GM19043 (cell line): ENCODE results near the gene PELI2.
A peak's percentile ranks its signal among the peaks of the same experiment; 100 is the strongest.

Experiments used
- ATAC-seq: cut with Tn5 transposase; IDR thresholded peaks from one replicate; pipeline ENCODE4 v1.9.1; 2021; ENCODE audit warnings: low read depth; ENCODE audit not compliant: unreplicated experiment

Gene PELI2

DNA sequence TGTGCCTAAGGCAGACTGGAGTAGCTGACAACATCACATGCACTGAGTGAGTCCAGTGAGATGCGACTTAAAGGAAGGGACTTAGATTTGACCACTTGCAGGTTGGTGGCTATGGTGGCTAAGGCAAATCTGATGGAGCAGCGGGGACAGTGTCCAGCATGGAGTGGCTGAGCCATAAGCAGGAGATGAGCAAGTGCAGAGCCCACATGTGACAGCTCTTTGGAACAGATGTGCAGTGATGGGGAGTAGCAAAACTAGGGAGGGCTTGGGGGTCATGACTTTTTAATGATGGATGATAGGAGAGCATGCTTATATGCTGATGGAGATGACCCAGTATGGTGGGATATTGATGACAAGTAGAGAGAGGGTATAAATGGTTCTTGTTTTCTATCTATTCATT lies 80.2 kb downstream of the PELI2 start:
- no peak for ATAC-seq

DNA sequence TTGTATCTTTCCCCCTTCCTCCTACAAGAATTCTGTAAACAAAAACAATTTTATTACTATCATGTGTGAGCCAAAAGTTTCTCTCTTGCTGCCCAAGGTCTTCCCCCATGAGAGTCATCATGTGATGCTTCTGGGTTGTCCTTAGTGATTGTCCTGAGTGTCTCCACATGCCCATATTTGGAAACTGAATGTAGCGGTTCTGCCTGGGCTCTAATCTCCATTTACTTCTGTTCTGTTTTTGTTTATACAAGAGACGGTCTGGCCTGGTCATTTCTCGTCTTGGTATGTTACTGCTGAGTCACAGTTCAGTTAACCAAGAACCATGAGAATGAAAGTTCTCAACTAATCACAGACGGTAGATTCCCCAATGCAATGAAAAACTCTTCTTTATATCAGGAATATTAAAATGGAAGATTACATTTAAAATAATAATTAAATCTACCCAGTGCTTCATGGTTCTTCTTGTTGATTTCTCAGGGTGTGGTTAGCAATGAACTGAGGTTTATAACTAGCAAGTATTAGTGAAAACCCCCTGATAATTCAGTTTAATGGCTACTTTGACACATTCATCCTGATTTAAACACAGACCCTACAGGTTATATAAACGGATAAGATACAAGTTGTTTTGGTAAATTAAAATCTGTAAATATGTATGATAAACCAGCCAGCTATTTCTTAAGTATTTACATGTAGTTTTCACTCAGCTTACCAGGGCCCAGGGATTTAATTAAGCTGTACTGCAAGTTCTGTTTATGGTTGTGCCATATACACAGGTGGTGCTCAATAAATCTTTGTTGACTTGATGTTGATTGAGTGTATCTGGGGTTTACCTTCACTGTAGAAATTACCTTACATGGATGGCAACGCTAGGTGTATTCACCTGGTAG lies 81.1 kb downstream of the PELI2 start:
- peak; percentile 40 for ATAC-seq

DNA sequence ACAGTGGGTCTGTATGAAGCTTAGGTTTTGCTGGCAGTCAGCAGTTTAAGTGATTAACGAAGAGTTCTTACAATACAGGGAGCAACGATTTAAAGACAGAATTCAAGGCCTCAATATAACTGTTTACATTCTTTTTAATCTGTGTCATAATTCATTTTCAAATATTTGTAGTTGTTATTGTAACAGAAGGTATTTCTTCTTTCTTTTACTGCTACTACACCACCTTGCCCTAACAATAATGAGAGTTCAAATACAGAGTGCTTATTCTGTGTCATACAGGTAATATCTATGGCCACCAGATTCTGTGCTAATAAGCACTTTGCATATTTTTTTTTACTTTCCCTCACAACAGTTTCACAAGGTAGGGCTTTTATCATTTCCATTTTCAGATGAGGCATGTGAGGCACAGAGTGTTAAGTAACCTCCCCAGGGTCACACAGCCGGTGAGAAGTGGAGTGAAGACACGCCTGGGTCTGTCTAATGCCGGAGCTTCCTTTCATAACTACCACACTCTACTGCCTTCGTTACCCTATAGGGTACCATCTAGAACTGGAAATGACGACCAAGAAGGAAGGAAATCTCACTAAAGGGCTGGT lies 81.9 kb downstream of the PELI2 start:
- peak; percentile 40 for ATAC-seq

DNA sequence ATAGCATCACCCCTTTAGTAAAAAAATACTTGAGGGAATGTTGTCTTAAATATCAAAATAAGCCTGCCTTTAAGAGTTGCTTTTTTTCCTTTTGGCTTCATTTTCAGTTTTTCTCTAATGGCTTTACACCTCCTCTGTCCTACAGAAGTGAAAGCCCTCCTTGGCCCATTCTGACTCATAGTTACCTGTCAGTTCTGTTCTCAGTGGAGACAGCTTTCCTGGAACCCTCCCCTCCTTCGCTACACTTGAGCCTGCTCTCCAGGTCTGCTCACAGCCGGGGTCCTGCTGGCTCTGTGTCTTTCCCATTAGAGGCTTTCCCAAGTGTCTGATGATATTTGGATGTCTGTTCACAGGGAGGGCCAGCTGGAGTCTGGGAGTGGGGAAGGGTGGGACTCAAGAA lies 84.0 kb downstream of the PELI2 start:
- peak; percentile 52 for ATAC-seq

DNA sequence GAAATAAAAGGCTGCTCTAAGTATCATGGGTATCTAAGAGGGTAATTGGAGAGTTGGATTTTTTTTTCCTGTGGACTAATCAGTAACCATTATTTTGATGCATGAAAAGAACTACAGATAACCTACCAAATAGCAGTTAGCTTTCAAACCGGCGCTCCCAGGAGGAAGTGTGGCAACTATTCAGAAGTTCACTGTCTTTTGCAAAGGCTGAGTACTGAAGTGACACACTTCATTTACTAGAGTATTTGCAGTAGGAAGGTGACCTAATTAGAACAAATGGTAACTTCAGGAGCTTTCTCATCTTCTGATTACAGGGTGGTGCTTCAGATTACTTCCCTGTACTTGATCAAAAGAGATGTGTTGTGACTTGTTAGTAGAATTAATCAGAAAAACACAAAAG lies 87.7 kb downstream of the PELI2 start:
- ATAC-seq = no peak

DNA sequence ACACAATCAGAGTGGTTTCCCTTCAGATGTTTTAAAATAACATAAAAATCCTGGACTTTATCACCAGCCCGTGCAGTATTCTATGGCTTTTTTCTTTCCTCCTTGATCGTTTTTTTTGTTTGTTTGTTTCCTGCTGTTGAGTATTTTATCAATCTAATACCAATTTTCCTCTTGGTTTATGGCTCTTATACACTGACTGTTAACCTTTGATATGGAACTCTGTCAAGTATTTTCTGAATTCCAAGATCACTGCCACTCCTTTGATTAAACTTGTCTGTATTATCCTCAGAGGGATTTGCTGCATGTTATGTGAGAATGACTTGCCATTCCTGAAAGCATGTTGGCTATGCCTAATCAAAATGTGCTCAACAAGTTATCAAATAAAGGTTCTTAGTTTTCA lies 88.4 kb downstream of the PELI2 start:
- no peak for ATAC-seq

DNA sequence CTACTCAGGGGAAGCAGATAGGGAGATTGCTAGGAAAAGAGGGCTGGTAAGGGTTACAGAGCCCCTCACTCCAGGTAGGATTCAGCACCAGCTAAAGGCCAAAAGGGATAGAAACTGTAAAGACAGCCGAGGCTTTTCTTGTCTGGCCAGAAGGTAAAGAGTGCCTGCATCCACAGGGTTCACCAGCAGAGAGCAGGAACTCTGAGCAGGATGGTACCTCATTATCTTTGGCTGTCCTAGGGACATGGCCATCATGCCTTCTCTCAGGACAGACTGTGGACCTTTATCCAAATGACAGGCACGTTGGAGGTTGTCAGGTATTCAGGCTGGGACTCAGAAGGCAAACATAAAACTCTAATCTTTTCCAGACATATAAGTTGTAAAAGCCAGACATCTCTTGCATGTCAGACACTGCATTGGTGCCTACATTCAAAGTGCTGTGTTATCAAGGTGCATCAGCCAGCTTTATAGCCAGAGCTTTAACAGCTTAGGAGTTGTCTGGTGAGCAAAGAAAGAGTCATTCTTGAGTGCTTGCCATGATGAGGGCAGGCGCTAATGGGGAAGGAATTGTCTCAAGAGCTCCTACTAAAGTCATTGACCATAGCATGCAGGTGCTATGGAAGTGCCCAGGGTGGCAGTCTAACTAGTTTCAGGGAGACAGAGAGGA lies 89.5 kb downstream of the PELI2 start:
- ATAC-seq = no peak

DNA sequence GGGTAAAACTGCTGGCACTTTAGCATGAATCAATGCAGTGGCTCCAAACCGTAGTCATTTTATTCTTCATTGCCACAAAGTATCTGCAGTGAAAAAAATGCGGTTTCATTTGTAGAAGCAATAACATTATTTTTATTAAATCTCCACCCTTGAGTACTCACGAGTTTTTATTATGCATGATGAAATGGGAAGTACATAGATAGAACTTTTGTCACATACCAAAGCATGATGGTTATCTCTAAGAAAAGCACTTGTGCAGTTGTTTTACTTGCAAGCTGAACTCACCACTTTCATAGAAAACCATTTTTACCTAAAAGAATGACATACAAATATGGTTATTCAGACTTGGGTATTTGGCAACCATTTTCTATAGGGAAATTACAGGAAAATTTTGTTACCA lies 90.3 kb downstream of the PELI2 start:
- no peak for ATAC-seq

DNA sequence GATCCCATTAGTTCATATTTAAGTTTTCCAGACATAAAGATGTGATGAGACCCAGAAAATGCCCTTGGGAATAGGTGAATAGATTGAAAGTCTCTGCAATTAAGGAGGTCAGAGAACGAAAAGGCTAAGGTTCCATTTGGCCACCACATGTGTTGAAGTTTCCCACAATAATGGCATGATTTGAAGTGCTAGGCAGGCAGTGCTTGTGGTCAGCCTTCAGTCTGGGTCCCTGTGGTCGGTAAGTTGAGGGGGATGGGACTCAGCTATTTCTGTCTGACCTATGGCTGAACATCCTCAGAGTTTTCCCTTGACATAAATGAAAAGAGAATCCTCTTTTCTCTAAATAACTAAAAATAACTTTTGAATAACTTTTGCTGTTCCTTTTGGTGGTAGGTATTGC lies 92.4 kb downstream of the PELI2 start:
- ATAC-seq = no peak

DNA sequence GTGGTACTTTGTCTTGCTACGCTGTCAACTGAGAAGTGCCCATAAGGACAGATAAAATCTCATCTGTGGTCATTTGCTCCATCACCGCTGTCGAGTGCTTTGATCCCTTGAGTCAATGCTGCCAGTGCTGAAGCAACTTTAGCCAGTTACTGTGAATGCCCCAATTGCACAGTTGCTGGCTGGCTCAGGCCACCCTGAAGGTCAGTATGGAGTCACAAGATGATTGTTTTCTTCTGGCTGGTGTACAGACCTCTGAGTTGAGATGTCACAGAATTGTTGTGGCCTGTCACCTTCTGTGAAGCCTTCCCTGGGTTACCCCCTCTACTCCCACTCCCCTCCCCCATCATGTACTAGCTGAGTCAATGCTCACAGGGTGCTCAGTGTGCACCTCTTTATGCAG lies 92.9 kb downstream of the PELI2 start:
- no peak for ATAC-seq

DNA sequence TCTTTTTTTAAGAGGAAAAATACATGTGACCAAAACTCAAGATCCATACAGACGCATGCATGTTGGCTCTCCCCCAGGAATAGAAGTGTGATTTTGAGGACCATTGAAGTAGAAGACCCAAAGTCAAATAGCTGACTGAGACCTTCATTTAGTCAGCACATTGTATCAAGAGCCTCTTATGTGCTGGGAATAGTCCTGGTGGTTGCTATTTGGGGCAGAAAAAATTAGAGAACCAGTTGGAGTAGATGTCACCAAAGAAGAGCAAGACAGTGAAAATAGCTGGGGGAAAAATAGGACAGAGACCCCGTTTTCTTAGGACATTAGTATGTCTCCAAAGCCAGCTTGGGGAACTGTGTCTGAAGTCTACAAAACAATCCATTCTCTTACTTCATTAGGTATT lies 93.6 kb downstream of the PELI2 start:
- no peak for ATAC-seq

DNA sequence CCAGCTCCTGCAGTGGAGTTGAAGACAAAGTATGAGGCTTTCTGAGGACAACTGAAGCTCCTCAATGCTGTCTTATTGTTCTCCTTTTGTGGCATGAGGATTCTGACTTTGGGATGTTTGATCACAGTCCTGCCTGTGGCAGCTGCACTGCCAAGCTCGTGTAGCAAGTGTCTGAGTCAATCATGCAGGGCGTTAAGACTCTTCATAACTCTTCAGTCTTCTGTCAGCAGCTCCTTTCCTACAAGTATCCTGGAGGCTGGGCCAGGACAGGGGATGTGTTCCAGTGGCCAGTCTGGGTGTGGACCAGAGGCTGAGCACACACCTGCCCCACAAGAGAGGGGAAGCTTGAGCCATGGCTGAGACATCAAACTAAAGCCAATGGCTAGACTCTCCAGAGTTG lies 94.3 kb downstream of the PELI2 start:
- no peak for ATAC-seq

DNA sequence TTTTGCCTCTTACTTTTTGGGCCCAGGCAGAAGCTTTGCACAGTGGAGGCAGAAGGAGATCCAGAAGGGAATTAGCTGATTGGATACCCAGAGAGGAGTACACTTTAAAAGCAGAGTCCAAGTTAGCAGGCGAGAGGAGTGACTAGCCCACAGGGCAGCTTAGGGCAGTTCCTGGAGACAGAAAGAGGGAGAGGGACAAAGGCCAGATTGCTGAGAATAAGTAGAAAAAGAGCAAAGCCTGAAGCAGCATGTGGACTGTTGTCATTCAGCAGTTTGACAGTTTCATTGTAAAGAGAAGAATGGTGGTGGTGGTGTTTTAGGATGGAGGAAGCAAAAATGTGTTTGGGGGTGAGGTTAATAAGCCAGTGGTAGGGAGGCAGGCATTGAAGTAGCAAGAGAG lies 95.1 kb downstream of the PELI2 start:
- ATAC-seq = no peak

DNA sequence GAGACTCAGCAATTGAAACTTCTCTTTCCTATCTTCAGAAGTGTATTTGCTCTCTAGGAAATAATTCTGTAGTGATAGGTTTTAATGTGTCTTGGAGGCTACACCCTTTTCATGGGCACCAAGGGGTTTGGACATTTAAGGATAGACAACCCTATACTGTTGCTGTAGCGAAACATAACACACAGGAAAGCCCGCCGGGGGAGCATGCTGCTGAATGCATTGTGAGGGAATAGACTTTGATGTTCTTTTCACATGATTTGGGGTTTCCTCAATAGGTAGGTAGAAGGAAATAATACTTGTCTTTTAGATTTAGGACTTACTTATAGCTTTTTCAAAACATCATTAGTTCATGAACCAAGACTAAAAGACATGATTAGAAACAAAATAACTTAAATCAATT lies 97.0 kb downstream of the PELI2 start:
- ATAC-seq = no peak

DNA sequence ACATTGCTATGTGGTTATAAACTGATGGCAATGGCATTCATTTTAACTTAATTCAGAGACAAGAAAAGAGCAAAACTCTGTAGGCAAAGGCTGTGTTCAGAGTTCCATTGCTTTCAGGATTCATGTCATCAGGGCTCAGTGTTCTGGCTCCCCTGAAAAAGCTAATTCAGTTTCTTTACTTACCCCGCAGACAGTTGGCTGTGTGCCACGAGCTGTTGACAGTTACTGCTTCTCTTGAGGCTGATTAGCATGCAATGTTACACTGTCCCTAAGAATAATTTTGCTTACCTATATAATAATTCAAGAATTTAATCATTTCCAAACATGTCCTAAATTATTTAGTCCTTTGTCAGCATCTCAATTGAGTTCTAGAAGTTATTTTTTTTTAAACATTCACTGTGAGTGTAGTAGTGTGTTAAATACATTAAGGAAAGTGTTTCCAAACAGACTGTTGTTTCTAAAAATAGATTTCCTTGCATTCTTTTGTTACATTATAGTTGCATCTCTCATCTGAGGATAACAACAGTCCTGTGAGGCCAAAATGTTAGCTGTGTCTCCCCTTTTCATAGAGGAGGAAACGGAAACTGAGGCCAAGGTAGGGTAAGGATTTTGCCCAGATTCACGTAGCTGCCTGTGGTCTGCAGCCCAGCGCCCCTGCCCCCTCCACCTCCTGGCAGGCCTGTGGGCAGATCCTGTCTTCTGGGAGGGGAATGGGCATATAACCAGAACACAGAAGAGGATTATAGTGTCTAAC lies 98.6 kb downstream of the PELI2 start:
- ATAC-seq = no peak

DNA sequence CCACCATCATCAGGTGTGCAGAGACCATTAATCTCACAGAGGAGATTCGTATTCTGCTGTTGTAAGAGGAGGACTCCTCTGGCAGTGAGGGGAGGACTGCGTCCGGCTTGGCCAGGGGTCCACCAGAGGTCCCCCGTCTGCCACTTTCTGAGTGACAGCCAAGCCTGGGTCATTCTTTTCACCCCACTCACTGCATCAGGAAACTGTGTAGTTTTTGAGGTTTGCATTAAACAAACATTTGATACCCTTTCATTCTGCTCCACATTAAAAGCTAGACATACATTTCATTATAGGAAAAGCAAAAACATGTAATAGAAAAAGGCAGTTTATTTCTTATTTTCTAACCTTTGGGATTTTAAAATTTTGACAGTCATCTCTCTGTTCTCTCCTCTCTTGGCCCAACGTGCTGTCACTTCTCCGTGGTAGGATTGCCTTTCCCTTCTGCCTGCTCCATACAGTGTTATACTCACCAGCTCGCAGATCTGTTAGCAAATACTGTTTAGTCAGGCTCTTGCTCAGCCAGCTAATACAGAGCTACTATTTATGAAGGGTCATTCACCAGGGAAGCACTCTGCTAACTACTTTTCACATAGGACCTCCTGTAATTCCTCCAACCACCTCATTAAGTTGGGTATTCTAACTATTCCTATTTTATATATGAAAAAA lies 99.3 kb downstream of the PELI2 start:
- ATAC-seq = no peak

DNA sequence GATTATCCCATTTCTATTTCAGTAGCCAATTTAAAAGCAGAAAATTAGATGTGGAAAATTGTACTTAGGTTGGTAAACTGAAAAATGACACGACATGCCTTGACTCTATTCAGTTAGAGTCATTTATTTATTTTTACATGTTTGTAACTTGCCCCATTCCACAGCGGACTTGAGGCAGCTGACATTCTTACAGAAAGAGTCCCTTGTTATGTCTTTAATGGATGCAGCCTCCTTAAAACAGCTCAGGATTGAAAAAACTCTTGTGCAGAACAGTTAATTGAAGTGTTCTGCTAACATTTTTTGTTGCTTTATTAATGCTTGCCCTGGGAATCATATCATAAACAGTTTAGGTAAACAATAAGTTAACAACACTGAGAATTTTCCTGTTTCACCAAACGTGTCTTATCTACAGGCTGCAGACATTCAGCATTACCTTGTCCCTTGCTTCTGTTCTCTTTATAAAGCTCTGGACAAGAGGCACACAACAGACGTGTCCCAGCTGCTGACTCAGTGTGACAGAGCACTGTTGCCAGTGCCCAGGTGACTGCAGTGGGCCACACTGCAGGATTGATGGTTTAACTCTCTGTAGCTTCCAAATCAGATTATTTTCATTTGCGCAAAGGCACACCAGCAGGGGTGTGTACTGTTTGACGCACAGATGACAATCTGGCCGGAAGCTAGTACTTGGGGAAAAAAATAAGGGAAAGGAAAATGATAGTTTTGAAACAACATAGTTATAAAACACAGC lies 101.6 kb downstream of the PELI2 start:
- no peak for ATAC-seq

DNA sequence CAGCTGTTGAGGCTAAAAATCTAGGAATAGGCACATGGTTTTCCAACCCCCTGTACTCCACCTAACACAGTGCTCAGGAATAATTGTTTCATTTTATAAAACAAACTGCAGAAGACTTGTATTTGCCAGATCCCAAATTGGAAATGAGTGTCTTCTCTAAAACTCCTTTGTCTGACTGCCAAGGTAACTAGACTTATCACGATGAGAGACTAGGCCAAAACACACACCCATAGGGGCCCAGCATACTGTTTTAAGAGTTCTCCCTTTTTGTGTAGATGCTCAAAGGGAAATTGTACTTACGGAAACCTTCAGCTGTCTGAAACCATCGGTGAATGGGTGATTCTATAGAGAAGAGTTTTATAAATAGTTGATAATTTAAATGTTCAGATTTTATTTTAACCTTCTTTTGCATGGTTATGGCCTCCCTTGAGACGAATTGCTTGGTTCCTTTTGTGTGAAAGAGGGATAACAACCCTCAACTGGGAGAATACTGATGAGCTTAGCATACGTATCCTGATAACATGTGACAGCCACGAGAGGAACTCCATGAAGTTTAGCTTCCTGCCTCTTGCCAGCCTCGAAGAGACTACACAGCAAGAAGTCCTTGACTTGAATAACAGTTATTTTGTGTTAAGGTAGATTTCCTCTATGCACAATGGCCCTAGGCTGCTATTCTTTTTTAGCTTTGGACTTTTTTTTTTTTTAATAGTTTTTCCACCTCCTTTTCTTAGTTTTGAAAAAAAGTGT lies 103.3 kb downstream of the PELI2 start:
- ATAC-seq = no peak

DNA sequence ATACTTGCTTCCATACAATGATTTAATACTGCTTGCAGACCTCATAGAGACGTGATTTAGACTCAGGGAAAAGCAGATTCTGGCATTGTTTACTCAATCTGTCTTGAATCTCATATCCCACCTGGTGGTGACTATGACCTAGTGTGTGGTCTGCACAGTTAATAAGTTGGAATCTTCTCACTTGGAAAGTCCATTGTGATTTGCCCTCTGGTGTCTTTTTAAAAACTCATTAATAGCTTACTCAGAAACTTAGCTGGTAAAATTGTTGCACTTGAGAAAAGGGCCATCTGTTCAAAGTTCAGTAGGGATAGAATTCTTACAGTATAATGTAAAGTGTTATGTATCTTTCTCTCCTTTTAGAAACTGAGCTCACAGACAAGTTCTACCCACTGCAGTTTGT lies 106.0 kb downstream of the PELI2 start:
- no peak for ATAC-seq
